ENCODE data around the gene IKZF3. TPM values are rescaled to one million over a fixed set of nuclear protein-coding genes. Genes with fewer than 3 reads are reported as not detected.

IKZF3 gene
- total RNA-seq, 1 experiment from 2014 or later, result not detected

- Histone ChIP-seq H4K20me1 (ENCODE audit: low read length) (no peaks in the 10 kb centered on the region), H3K27me3 (ENCODE audit: low read length) (peaks cover 8% of the 10 kb centered on the region), H3K4me1 (ENCODE audit: insufficient read depth, low read length) (peaks cover 14% of the 10 kb centered on the region), H3K9me2 (replicated peaks; ENCODE audit: low read length) (no peaks in the 10 kb centered on the region), H3K9ac (ENCODE audit: low read length) (no peak overlapping the region), H3K36me3 (ENCODE audit: low read depth, low read length) (no peaks in the 10 kb centered on the region), H3K27ac (ENCODE audit: low read length) (no peak overlapping the region), H3K4me3 (ENCODE audit: low read length) (no peak overlapping the region), H3F3A (ENCODE audit: low read length, unreplicated experiment) (no peaks in the 10 kb centered on the region), H3K4me2 (ENCODE audit: low read length) (0 out of 2 replicates have a peak overlapping the region, but pooled peaks have one; percentile 55), H2AFZ (ENCODE audit: low read length) (no peak overlapping the region), H3K9me3 (ENCODE audit: low read length) (no peaks in the 10 kb centered on the region), H3K79me2 (ENCODE audit: low read length) (no peaks in the 10 kb centered on the region)
- ChIA-PET POLR2A (ENCODE audit: unreplicated experiment) (no interaction called here), CTCF (no interaction called here)
- ATAC-seq (no peak), DNase-seq (no peak)
- BruUV-seq (replicated peaks), result no TSS peak
- TF ChIP-seq EZH2phosphoT487 (IDR thresholded peaks at IDR 0.05; ENCODE audit: borderline replicate concordance, low read length), result no peak
- TF ChIP-seq CTCF (conservative IDR thresholded peaks at IDR 0.05; ENCODE audit: low read depth, low read length), result no peak
- TF ChIP-seq EZH2 (IDR thresholded peaks at IDR 0.05; ENCODE audit: low read length, unreplicated experiment), result no peak
- intact Hi-C loops (cut with micrococcal nuclease), result no loop called here
These were observed 82.3 kb downstream of the IKZF3 start for GRCh38 chr17:39781861-39782213.

DNA sequence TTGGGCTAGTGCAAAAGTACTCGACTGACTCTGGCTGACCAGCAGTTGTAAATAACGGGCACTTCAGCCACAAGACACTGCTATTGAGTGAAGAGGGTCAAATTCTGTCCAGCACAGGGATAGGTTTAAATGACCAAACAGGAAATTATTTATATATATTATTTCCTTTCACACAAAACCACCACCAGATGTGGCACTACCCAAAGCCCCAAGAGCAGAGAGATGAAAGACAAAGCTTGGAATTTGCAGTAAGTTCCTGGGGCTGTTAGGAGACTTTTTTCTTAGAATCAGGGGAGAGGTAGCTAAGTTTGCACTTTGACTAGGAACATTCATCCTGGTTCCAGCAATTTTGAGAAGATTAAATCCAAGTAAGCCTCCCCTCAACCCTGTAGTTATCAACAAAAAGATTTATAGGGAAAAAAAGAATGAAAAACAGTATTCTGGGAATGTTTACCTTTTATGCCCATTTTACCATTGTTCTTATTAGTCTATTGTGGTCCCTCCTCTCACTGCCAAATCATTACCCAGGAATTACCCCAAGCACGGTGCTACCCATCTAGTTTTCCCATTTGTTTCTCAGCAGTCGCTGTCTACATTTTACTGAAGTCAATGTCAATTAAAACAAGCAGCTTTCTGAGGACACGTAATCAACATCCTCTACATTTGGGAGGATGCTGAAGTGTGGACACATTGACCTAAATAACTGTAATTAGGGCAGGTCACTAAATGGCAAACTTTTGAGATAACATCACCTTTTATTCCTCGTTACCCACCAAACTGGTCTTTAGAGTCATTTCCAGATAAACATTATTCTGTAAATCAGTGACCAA lies 82.9 kb downstream of the IKZF3 start:
- intact Hi-C loops (cut with micrococcal nuclease), result no loop called here

More for the DNA sequence above, 82.9 kb downstream of the IKZF3 start:
- peaks cover 14% of the 10 kb centered on the region for H3K4me1 ChIP-seq (ENCODE audit: insufficient read depth, low read length)
- H3K4me2 ChIP-seq (ENCODE audit: low read length), result no peak overlapping the region
- ChIA-PET POLR2A (ENCODE audit: unreplicated experiment) (no interaction called here), CTCF (no interaction called here)
- H3K4me3 ChIP-seq (ENCODE audit: low read length), result no peak overlapping the region
- no peaks in the 10 kb centered on the region for H3K36me3 ChIP-seq (ENCODE audit: low read depth, low read length)
- no peaks in the 10 kb centered on the region for H4K20me1 ChIP-seq (ENCODE audit: low read length)
- H3K27me3 ChIP-seq (ENCODE audit: low read length), result peaks cover 14% of the 10 kb centered on the region
- TF ChIP-seq EZH2 (IDR thresholded peaks at IDR 0.05; ENCODE audit: low read length, unreplicated experiment) (no peak), CTCF (conservative IDR thresholded peaks at IDR 0.05; ENCODE audit: low read depth, low read length) (no peak), EZH2phosphoT487 (IDR thresholded peaks at IDR 0.05; ENCODE audit: borderline replicate concordance, low read length) (no peak)
- BruUV-seq (replicated peaks), result no TSS peak
- H3K9me3 ChIP-seq (ENCODE audit: low read length), result no peaks in the 10 kb centered on the region
- H3K9ac ChIP-seq (ENCODE audit: low read length), result no peak overlapping the region
- ATAC-seq (no peak), DNase-seq (no peak)
- H3K9me2 ChIP-seq (replicated peaks; ENCODE audit: low read length), result no peaks in the 10 kb centered on the region
- H3K79me2 ChIP-seq (ENCODE audit: low read length), result no peaks in the 10 kb centered on the region
- no peak overlapping the region for H3K27ac ChIP-seq (ENCODE audit: low read length)
- H2AFZ ChIP-seq (ENCODE audit: low read length), result no peak overlapping the region
- H3F3A ChIP-seq (ENCODE audit: low read length, unreplicated experiment), result no peaks in the 10 kb centered on the region
